Measurements from ENCODE around the gene NRROS. TPM values are rescaled to one million over a fixed set of nuclear protein-coding genes. Genes with fewer than 3 reads are reported as not detected.

Gene NRROS
- total RNA-seq, 4 donors from 2014 or later = 0.95 to 4.5 (median 1.5) TPM

GRCh38 chr3:196688349-196688748 is 48.9 kb downstream of the NRROS start:
- Histone ChIP-seq H3K9me3 (no peaks in the 10 kb centered on the region), H3K27ac (no peak overlapping the region), H3K36me3 (no peaks in the 10 kb centered on the region), H3K4me1 (peaks cover 17% of the 10 kb centered on the region), H3K27me3 (no peaks in the 10 kb centered on the region), H3K4me3 (no peak overlapping the region)
- TF ChIP-seq POLR2AphosphoS5 (IDR thresholded peaks at IDR 0.05) (peak in 1 of 3 donors; percentile 42), POLR2A (IDR thresholded peaks at IDR 0.05) (no peak), CTCF (IDR thresholded peaks at IDR 0.05) (no peak), EP300 (IDR thresholded peaks at IDR 0.05) (no peak)
- no peak for DNase-seq (ENCODE audit: low spot score in 2 of 2)
- WGBS = 48% methylated on average over 5 of the region's 5 CpGs

GRCh38 chr3:196689941-196690660 is 50.6 kb downstream of the NRROS start:
- TF ChIP-seq CTCF (IDR thresholded peaks at IDR 0.05) = no peak
- TF ChIP-seq POLR2A (IDR thresholded peaks at IDR 0.05) = no peak
- TF ChIP-seq POLR2AphosphoS5 (IDR thresholded peaks at IDR 0.05) = no peak
- TF ChIP-seq EP300 (IDR thresholded peaks at IDR 0.05) = no peak
- peaks cover 14% of the 10 kb centered on the region for H3K4me1 ChIP-seq
- H3K36me3 ChIP-seq = no peaks in the 10 kb centered on the region
- H3K9me3 ChIP-seq = no peaks in the 10 kb centered on the region
- 87% methylated on average over 17 of the region's 17 CpGs for WGBS
- H3K4me3 ChIP-seq = no peak overlapping the region
- H3K27ac ChIP-seq = no peak overlapping the region
- no peak for DNase-seq (ENCODE audit: low spot score in 2 of 2)
- no peaks in the 10 kb centered on the region for H3K27me3 ChIP-seq

DNA sequence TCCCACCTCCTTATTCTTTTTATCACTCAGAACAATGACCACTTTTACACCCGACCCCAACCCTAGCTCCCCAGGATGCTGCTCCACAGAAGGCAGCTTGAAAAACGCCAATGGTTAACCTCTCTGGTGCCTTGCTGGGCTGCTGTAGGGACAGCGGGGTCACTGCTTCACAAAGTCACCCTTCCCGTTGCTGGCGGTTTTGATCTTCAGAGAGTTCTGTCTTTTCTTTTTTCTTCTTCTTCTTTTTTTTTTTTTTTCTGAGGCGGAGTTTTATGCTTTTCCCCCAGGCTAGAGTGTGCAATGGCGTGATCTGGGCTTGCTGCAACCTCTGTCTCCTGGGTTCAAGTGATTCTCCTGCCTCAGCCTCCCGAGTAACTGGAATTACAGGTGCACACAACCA is 51.9 kb downstream of the NRROS start:
- DNase-seq (ENCODE audit: low spot score in 2 of 2) = no peak
- Histone ChIP-seq H3K27me3 (no peaks in the 10 kb centered on the region), H3K4me1 (peaks cover 13% of the 10 kb centered on the region), H3K4me3 (no peak overlapping the region), H3K36me3 (no peaks in the 10 kb centered on the region), H3K27ac (no peak overlapping the region), H3K9me3 (no peaks in the 10 kb centered on the region)
- WGBS = 71% methylated on average over 8 of the region's 8 CpGs
- TF ChIP-seq POLR2AphosphoS5 (IDR thresholded peaks at IDR 0.05) (no peak), CTCF (IDR thresholded peaks at IDR 0.05) (no peak), EP300 (IDR thresholded peaks at IDR 0.05) (no peak), POLR2A (IDR thresholded peaks at IDR 0.05) (no peak)

GRCh38 chr3:196694202-196694638 is 54.7 kb downstream of the NRROS start:
- H3K27ac ChIP-seq = no peak overlapping the region
- no peak overlapping the region for H3K4me3 ChIP-seq
- no peaks in the 10 kb centered on the region for H3K27me3 ChIP-seq
- H3K36me3 ChIP-seq = no peaks in the 10 kb centered on the region
- no peak for DNase-seq (ENCODE audit: low spot score in 2 of 2)
- TF ChIP-seq POLR2A (IDR thresholded peaks at IDR 0.05) (no peak), EP300 (IDR thresholded peaks at IDR 0.05) (no peak), CTCF (IDR thresholded peaks at IDR 0.05) (no peak), POLR2AphosphoS5 (IDR thresholded peaks at IDR 0.05) (no peak)
- 5% methylated on average over 1 of the region's 1 CpG for WGBS
- peaks cover 6% of the 10 kb centered on the region for H3K4me1 ChIP-seq
- H3K9me3 ChIP-seq = no peaks in the 10 kb centered on the region

GRCh38 chr3:196694941-196695848 is 55.7 kb downstream of the NRROS start:
- Histone ChIP-seq H3K36me3 (no peaks in the 10 kb centered on the region), H3K27me3 (no peaks in the 10 kb centered on the region), H3K9me3 (no peaks in the 10 kb centered on the region), H3K4me1 (peaks cover 6% of the 10 kb centered on the region), H3K27ac (no peak overlapping the region), H3K4me3 (no peak overlapping the region)
- no peak for TF ChIP-seq POLR2A (IDR thresholded peaks at IDR 0.05)
- no peak for TF ChIP-seq POLR2AphosphoS5 (IDR thresholded peaks at IDR 0.05)
- TF ChIP-seq EP300 (IDR thresholded peaks at IDR 0.05) = no peak
- TF ChIP-seq CTCF (IDR thresholded peaks at IDR 0.05) = no peak
- no peak for DNase-seq (ENCODE audit: low spot score in 2 of 2)
- 89% methylated on average over 17 of the region's 17 CpGs for WGBS
